ENCODE measurements around the gene EPRS1. TPM values are rescaled to one million over a fixed set of nuclear protein-coding genes. Genes with fewer than 3 reads are reported as not detected.

The EPRS1 gene
- total RNA-seq, 1 donor from 2014 or later: 65.4 TPM

DNA sequence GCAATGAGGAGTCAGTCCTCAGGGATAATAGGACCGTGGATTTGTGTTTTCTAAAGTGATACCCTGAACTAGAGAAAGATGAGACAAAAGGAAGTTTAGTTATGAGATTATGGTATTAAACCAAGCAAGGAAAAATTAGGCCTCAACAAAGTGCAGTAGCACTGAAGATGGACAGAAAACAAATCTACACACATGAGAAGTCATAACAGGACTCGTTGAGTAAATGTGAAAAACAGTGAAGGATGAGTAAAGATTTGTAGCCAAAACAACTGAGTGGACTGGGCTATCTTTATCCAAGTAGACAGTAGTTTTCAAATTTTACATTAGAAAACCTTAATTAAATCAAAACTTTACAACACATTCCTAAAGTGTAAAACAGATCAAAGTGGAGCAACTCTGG is 15.0 kb downstream of the EPRS1 start:
- H3K27ac ChIP-seq: no peak overlapping the region
- no peak overlapping the region for H3K4me3 ChIP-seq
- H3K4me1 ChIP-seq: no peaks in the 10 kb centered on the region
- intact Hi-C loops (cut with DNase I): no loop called here
- H3K27me3 ChIP-seq (ENCODE audit: low read depth): no peaks in the 10 kb centered on the region
- no peak for DNase-seq
- no peaks in the 10 kb centered on the region for H3K9me3 ChIP-seq
- TF ChIP-seq CTCF (IDR thresholded peaks at IDR 0.05): no peak
- no peak for ATAC-seq
- H3K36me3 ChIP-seq: peaks cover 79% of the 10 kb centered on the region

DNA sequence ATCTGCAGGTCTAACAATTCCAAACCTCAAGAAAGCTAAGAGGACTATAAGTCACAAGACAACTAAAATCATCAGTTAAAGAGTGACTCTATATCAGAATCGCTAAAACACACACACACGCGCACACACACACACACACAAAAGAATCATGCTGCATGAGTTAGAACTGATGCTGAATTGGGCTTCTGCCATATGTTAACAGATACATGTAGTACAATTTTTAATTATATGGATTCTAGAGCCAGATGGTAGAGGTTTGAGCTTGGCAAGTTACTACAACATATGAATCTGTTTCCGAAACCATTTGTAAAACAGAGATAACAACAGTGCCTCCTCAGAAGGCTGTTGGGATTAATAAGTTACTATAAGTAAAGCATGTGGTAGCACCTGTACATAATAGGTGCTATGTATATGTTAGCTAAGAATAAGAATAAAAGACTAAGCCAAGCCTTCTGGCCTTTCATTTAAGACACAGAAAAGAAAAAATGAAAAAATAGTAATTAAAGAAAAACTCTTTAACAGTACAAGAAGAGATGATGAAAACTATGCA is 17.9 kb downstream of the EPRS1 start:
- Histone ChIP-seq H3K27ac (no peak overlapping the region), H3K9me3 (no peaks in the 10 kb centered on the region), H3K36me3 (peaks cover 92% of the 10 kb centered on the region), H3K4me3 (no peak overlapping the region), H3K27me3 (ENCODE audit: low read depth) (no peaks in the 10 kb centered on the region), H3K4me1 (no peaks in the 10 kb centered on the region)
- intact Hi-C loops (cut with DNase I): no loop called here
- ATAC-seq (no peak), DNase-seq (no peak)
- TF ChIP-seq CTCF (IDR thresholded peaks at IDR 0.05): no peak

DNA sequence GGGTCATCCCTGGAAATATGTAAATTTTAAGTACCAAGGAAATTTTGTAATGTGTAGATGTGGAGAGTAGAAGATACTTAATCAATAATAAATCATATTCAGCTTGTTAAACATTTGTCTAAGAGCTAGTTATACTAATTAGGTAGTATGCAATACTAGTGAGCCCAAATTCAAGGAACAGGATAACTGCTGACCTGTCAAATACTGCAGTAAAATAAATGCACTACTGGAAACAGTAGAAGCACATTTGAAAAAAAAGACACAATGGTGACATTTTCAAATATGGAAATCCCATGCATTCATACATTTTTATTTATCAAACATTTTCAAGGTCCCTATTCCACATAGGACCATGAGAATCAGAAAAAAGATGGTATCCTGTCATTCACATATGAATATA is 27.2 kb downstream of the EPRS1 start:
- Histone ChIP-seq H3K4me3 (no peak overlapping the region), H3K36me3 (peaks cover 95% of the 10 kb centered on the region), H3K27me3 (ENCODE audit: low read depth) (no peaks in the 10 kb centered on the region), H3K9me3 (no peaks in the 10 kb centered on the region), H3K27ac (no peak overlapping the region), H3K4me1 (no peaks in the 10 kb centered on the region)
- ATAC-seq (no peak), DNase-seq (no peak)
- intact Hi-C loops (cut with DNase I): no loop called here
- TF ChIP-seq CTCF (IDR thresholded peaks at IDR 0.05): no peak

- no peaks in the 10 kb centered on the region for H3K9me3 ChIP-seq
- ATAC-seq: no peak
- intact Hi-C loops (cut with DNase I): no loop called here
- H3K27me3 ChIP-seq (ENCODE audit: low read depth): no peaks in the 10 kb centered on the region
- TF ChIP-seq CTCF (IDR thresholded peaks at IDR 0.05): no peak
- H3K4me3 ChIP-seq: no peak overlapping the region
- H3K36me3 ChIP-seq: peaks cover 95% of the 10 kb centered on the region
- DNase-seq: no peak
- no peak overlapping the region for H3K27ac ChIP-seq
- no peaks in the 10 kb centered on the region for H3K4me1 ChIP-seq
These were observed 32.8 kb downstream of the EPRS1 start for GRCh38 chr1:220013497-220013896.

- H3K36me3 ChIP-seq: peaks cover 94% of the 10 kb centered on the region
- H3K9me3 ChIP-seq: no peaks in the 10 kb centered on the region
- no peak overlapping the region for H3K4me3 ChIP-seq
- H3K27ac ChIP-seq: no peak overlapping the region
- TF ChIP-seq CTCF (IDR thresholded peaks at IDR 0.05): no peak
- H3K27me3 ChIP-seq (ENCODE audit: low read depth): no peaks in the 10 kb centered on the region
- DNase-seq (no peak), ATAC-seq (no peak)
- no peaks in the 10 kb centered on the region for H3K4me1 ChIP-seq
- intact Hi-C loops (cut with DNase I): no loop called here
These were observed 34.0 kb downstream of the EPRS1 start for GRCh38 chr1:220012259-220012658.

DNA sequence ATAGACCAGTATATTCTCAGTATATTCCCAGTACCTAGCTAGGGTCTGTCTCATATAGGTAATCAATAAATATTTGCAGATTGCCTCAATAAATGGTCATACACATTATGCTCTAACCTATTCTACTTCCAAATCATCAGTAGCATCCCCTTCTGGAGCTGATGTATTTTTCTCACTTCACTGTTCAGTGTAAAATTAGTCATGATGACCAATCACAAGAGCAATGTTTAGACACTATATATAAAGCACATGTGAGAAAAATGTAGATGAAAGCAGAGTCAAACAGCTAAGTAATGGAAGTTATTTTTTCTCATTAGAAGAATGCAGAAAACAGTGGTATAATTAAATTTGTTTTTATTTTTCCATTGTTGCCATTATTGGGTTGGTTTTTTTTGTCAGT is 34.7 kb downstream of the EPRS1 start:
- intact Hi-C loops (cut with DNase I): no loop called here
- ATAC-seq (no peak), DNase-seq (no peak)
- Histone ChIP-seq H3K4me3 (no peak overlapping the region), H3K27ac (no peak overlapping the region), H3K36me3 (peaks cover 93% of the 10 kb centered on the region), H3K9me3 (no peaks in the 10 kb centered on the region), H3K27me3 (ENCODE audit: low read depth) (no peaks in the 10 kb centered on the region), H3K4me1 (no peaks in the 10 kb centered on the region)
- no peak for TF ChIP-seq CTCF (IDR thresholded peaks at IDR 0.05)

Data from lower lobe of right lung (tissue), 2 donors.